ENCODE data around the gene PPIL4.

Gene PPIL4

DNA sequence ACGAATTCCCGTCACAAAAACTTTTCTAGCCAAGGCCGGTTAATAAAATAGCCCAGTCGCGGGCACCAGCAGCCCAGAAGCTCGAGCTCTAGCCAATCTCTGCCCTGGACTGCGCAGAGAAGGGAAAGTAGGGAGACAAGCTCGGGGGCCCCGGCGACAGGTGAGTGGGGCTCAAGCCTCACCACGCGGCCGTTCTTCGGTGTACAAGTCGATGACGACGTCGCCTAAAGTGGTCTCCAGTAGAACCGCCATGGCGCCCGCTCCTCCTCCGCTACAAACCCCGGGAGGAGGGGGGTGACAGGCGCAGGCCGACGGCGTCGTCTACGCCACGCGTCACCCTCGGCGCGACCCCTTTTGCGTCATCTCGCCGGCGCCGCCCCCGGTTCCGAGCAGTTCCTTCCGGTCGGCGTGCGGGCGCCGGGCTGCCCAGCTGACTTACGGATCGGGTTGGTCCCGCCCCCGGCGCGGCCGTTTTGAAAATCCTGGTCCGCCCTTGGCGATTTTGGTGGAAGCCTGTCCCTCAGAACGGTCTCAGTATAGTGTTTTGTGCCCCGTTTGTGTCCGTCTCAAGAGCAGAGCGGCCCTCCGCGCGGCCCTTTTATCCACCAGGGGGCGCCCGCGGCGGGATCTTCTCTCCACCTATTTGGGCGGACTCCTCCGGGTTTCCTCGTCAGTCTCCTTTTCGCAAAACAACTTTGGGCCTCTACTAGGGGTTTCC is at the start of gene PPIL4:
Gene PPIL4 (minus strand): TSS at position 290 of the 718 bp plus-strand sequence. CDS start 38 bp downstream, at position 252.
- peak; percentile 89 for DNase-seq (ENCODE audit: low spot score)

DNA sequence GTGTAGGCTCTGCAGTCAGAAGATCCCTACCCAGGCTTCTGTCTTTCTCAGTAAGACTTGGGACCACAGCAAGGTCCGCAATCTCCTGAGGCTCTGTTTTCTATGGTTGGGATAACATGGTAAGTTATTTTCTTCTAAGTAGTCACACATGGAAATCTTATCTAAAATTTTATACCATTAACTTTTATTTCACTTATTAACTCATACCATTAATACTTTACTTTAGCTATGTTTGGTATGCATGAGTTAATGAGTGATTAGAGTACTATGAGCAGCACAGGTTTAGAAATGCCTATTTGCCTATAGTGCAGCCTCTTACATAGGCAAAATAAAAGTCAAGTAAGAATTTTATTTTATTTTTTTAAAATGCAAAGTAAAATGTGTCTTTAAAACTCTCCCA is 47.6 kb upstream of the PPIL4 start:
- DNase-seq (ENCODE audit: low spot score), result no peak

DNA sequence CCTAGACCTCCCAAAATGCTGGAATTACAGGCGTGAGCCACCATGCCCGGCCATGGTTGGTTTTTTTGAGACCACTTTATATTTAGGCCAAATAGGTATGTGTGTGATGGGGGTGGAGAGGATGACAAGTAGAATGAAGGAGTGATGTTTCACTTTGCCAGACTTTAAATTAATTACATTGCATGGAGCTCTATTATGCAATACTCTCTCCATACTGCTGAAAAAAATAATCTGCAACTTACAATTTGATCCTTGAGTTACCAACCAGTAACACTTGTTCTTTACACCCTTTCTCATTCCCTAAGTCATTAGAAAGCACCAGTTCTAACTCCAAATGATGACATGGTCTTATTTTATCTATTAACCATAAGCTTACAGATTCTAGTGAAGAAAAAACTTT is 47.1 kb upstream of the PPIL4 start:
- DNase-seq (ENCODE audit: low spot score), result no peak

DNA sequence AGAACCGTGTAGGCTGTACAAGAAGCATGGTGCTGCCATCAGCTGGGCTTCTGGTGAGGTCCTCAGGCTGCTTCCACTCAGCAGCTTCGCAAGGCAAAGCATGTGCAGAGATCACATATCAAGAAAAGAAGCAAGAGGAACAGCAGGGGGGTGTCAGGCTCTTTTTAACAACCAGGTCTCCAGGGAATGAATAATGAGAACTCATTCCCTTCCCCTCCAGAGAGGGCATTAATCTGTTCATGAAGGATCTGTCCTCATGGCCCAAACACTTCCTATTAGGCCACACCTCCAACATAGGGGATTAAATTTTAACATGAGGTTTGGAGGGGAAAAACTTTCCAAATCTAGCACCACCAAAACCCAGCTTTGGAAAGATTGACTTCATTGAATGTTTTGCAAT is 40.3 kb upstream of the PPIL4 start:
- no peak for DNase-seq (ENCODE audit: low spot score)

DNA sequence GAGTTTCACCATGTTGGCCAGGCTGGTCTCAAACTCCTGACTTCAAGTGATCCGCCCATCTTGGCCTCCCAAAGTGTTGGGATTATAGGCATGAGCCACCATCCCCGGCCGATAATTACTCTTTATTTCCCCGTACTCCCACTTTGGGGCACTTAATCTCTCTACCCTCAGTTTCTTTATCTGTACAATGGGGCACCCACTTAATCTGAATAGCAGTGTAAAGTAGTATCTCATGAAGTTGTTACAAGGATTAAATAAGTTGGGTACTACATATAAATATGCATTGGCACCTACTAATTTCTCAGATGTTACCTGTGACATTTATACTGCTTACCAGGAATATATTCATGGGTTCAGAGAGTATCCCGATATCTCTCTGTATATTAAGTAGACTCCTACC is 35.5 kb upstream of the PPIL4 start:
- no peak for DNase-seq (ENCODE audit: low spot score)

DNA sequence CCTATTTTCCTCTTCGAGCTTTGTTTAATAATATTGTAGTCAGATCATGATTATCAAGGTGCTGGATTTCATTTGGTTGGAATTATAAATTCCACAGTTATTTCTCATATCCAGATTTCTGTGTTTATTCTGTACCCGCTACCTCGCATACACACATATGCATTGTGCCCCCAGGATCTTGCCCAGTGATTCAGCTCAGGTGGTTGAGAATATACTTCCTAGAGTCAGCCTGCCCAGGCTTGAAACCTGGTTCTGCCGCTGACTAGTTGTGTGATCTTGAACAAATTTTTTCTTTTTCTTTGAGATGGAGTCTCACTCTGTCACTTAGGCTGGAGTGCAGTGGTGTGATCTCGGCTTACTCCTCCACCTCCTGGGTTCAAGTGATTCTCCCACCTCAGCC is 35.0 kb upstream of the PPIL4 start:
- DNase-seq (ENCODE audit: low spot score), result no peak

- no peak for DNase-seq (ENCODE audit: low spot score)
These were observed 22.2 kb upstream of the PPIL4 start for GRCh38 chr6:149567945-149568585.

DNA sequence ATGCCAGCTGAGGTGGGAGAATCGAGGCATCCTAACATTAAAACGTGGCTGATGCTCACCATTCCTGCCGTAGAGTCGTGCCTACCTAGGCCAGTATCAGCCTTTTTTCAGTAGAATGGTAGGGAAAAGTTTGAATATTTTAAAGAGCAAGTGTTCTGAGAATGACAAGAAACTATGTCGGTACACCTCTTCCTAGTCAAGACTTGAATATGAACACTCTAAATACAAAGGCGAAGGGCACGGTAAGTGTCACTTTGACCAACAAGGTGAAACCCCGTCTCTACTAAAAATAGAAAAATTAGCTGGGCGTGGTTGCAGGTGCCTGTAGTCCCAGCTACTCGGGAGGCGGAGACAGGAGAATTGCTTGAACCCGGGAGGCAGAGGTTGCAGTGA is 21.3 kb upstream of the PPIL4 start:
- no peak for DNase-seq (ENCODE audit: low spot score)

DNA sequence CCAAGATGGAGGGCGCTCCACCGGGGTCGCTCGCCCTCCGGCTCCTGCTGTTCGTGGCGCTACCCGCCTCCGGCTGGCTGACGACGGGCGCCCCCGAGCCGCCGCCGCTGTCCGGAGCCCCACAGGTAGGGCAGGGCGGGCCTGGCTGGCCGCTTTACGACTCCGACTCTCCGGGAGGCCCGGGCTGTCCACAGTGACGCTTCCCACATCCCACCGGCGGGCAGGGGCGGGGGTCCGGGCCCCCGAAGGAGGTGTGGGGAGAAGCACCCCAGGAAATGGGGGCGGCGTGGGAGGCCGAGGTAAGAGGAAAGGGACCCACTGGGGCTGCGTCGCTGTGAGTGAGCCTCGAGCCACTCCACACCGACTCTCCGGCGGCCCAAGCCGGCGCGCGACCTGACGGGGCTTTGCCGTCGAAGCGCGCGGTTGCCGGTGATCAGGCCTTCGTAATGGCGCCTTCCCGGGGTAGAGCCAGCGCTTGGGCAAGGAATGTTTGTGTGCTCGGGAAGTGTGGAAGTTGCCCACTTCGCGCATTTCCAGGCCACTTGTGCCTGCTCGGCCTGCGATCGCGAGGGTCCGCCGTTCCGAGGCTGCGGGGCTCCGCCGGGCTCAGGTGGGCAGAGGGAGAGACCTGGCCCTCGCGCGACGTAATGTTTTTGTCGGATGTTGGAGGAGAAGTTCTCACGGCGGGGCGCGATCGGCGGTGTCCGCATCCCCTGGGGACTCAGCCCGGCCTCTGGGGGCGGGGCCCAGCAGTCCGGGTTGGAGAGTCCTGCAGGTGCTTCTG is 20.8 kb upstream of the PPIL4 start:
- DNase-seq (ENCODE audit: low spot score), result peak; percentile 59

GRCh38 chr6:149565527-149566409 is 19.9 kb upstream of the PPIL4 start, which contains the start of gene GINM1:
Gene GINM1, plus strand, starts transcription at chr6:149566375. Its CDS starts 40 bp downstream, at chr6:149566415.
- DNase-seq (ENCODE audit: low spot score), result peak; percentile 98

- DNase-seq (ENCODE audit: low spot score), result no peak
These were observed 18.1 kb upstream of the PPIL4 start for GRCh38 chr6:149563928-149564325.

- DNase-seq (ENCODE audit: low spot score), result no peak
These were observed 17.5 kb upstream of the PPIL4 start for GRCh38 chr6:149563203-149563927.

- peak; percentile 65 for DNase-seq (ENCODE audit: low spot score)
These were observed 14.9 kb upstream of the PPIL4 start for GRCh38 chr6:149560736-149561135.

DNA sequence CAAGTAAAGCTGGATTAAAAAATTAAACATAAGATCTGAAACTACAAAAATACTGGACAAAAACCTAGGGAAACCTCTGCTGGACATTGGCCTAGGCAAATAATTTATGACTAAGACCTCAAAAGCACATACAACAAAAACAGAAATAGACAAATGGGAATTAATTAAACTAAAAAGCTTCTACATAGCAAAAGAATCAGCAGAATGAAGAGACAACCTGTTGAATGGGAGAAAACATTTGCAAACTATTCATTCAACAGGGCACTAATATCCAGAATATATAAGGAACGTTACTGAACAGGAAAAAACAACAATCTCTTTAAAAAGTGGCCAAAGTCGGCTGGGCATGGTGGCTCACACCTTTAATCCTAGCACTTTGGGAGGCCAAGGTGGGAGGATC is 13.5 kb upstream of the PPIL4 start:
- no peak for DNase-seq (ENCODE audit: low spot score)

DNA sequence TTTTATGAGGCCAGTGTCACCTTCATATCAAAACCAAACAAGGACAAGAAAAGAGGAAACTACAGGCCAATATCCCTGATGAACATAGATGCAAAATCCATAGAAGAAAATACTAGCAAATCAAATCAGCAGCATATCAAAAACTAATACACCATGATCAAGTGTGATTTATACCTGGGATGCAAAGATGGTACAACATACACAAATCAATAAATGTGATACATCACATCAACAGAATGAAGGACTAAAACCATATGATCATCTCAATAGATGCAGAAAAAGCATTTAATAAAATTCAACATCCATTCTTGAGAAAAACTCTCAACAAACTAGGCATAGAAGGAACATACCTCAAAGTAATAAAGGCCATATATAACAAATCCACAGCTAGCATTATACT is 12.2 kb upstream of the PPIL4 start:
- DNase-seq (ENCODE audit: low spot score), result no peak

DNA sequence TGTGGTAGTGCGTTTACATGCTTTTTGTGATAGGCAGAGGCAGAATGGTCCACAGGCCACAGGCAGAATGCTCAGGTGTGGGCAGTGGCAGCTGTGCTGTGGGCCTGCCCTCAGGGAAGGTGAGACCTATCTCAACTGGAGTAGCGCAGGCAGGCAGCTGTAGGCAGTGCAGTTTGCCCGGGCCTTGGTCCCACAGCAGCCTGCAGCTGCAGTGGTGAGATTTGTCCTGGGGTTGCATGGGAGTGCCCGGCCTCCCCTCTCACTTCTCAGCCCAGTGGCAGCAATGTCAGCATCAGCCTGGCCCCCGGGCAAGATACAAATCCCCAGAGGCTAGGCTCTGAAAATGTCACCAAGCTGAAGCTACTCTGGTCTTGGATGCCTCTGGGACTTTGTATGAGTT is 6.1 kb upstream of the PPIL4 start:
- DNase-seq (ENCODE audit: low spot score), result no peak

GRCh38 chr6:149545258-149545753 is 537 bp downstream of the PPIL4 start:
- DNase-seq (ENCODE audit: low spot score), result peak; percentile 10

DNA sequence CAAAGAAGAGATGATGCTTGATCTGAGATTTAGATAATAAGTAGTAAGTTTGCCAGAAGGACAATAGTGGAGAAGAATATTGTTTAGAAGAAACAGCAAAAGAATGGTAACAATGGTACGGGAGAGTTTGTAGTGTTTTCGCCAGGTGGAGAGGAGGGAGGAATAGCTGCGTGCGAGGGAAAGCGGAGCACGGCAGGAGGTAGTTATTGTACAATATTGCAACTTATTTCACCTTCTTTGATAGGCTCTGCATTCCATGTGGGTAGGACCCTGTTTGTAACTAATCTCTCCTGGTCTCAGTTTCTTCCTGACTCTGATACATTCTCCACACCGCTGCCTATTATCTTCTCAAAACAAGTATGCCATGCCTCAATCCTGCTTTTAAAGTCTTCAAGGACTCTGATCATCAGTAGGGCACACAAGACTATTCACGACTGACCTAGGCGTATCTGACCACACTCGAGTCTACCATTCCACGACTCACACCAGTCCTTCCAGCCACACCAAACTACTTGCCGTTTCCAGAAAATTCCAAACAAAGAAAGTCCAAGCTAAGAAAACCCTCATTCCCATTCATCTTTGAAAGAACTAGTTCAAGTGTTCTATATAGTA is 1.1 kb downstream of the PPIL4 start:
- no peak for DNase-seq (ENCODE audit: low spot score)

DNA sequence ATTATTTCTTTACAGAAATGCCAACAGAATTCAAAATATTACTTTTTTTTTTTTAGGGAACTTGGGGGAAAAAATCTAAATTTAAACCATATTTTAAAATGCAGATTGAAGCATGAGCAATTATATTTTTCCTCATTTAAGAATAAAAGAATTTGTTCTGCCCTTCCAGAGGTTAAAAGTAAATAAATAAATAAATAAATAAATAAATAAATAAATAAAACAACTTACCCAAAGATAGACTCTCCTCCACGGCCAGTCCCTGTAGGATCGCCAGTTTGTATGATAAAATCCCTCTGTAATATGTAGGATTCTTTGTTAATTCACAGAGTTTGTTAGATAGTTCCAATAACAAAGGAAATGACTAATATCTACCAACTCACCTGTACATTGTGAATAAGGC is 4.7 kb downstream of the PPIL4 start:
- no peak for DNase-seq (ENCODE audit: low spot score)

DNA sequence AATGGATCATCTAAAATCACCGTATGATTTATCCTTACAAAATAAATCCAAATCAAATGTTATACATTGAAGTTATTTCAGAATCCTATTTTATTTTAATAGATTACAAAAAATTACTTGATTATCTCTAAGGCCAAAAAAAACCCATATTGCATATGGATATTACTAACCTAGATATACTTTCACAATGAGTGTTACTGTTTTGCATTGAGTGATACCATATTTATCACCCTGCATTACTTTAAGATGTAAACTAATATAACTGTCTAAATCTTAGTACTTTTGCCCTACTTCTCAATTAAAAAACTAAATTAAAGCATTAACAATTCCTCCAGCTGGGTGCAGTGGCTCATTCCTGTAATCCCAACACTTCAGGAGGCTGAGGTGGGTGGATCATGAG is 11.1 kb downstream of the PPIL4 start:
- DNase-seq (ENCODE audit: low spot score), result no peak

- DNase-seq (ENCODE audit: low spot score), result no peak
These were observed 16.2 kb downstream of the PPIL4 start for GRCh38 chr6:149529650-149530049.

All from HuH-7 (cell line).